Endothelial cell of umbilical vein (primary cell): ENCODE results near the gene B4GALNT4. TPM values are rescaled to one million over a fixed set of nuclear protein-coding genes. Genes with fewer than 3 reads are reported as not detected.

ENCODE experiments used
- BruUV-seq: library from RNA; stranded (reverse); fragments of 400-500 nt; replicated peaks from 2 replicates; lab custom pipeline; 2021; lab: Mats Ljungman, UMichigan
- CTCF ChIA-PET: fragments of 300-600, 350-600 bp; sonication (Branson Sonifier 250); formaldehyde crosslinking; loops from one replicate; lab custom pipeline; 2021; ENCODE audit warnings: antibody characterized with exemption, inconsistent platforms; lab: Charles Lee
- POLR2A ChIA-PET: fragments of 300-600, 350-600 bp; sonication (Branson Sonifier 250); formaldehyde crosslinking; loops from one replicate; lab custom pipeline; 2021; ENCODE audit warnings: antibody characterized with exemption, inconsistent platforms; lab: Charles Lee
- DNase-seq: peaks from one replicate; pipeline ENCODE4 v3.0.0-alpha.2; 2011; ENCODE audit warnings: low read depth, low spot score
- FAIRE-seq: peaks from 2 replicates; lab custom pipeline; 2011; peaks lifted over from hg19 to GRCh38; lab: Jason Lieb, UNC
- H2AFZ ChIP-seq: 2 replicates; pipeline ENCODE4 v1.6.0; 2012; ENCODE audit warnings: low read depth, low read length, control low read depth, inconsistent platforms
- H3K27ac ChIP-seq: 2 replicates; pipeline ENCODE4 v1.5.1; 2011; ENCODE audit warnings: low read depth, mild to moderate bottlenecking, control low read depth, low read length, moderate library complexity; ENCODE audit not compliant: insufficient read depth
- H3K27me3 ChIP-seq, 2 experiments: 2 replicates each; pipeline versions ENCODE4 v1.6.0 to v1.6.1; 2011; ENCODE audit warnings: low read length in 2 of 2, mixed read lengths in 1 of 2; ENCODE audit not compliant: control insufficient read depth in 2 of 2, insufficient read depth in 2 of 2
- H3K36me3 ChIP-seq, 2 experiments: 2 replicates in 1 of 2; 3 replicates in 1 of 2; pipeline ENCODE4 v1.5.1; 2011; ENCODE audit warnings: low read length in 2 of 2, mild to moderate bottlenecking in 1 of 2, moderate library complexity in 1 of 2; ENCODE audit not compliant: control insufficient read depth in 2 of 2, insufficient read depth in 2 of 2; ENCODE audit errors: extremely low read depth in 1 of 2
- H3K4me1 ChIP-seq: 3 replicates; pipeline ENCODE4 v1.5.1; 2011; ENCODE audit warnings: mild to moderate bottlenecking, low read length; ENCODE audit not compliant: control insufficient read depth, insufficient read depth; ENCODE audit errors: extremely low read depth
- H3K4me2 ChIP-seq: 2 replicates; pipeline ENCODE4 v1.6.1; 2011; ENCODE audit warnings: low read length, control low read depth, mixed read lengths; ENCODE audit not compliant: insufficient read depth
- H3K4me3 ChIP-seq, 3 experiments: fragments of 200-600 bp in 1 of 3; sonication (generic), shearing (Covaris generic) in 1 of 3; replicated peaks in 1 of 3; 2 replicates each; pipeline ENCODE4 v1.5.1; 2011 to 2016; ENCODE audit warnings: control low read depth in 3 of 3, low read length in 3 of 3, mild to moderate bottlenecking in 2 of 3, inconsistent platforms in 1 of 3, low read depth in 1 of 3, moderate library complexity in 1 of 3; ENCODE audit not compliant: insufficient read depth in 1 of 3
- H3K79me2 ChIP-seq: 2 replicates; pipeline ENCODE4 v1.6.0; 2012; ENCODE audit warnings: low read length, inconsistent platforms; ENCODE audit not compliant: control insufficient read depth, insufficient read depth
- H3K9ac ChIP-seq: replicated peaks from 2 replicates; pipeline ENCODE3; 2011; ENCODE audit warnings: low read length, control low read depth; ENCODE audit not compliant: insufficient read depth; ENCODE audit errors: extremely low read depth
- H3K9me1 ChIP-seq: replicated peaks from 3 replicates; pipeline ENCODE4 v1.6.0; 2011; ENCODE audit warnings: mild to moderate bottlenecking, low read length; ENCODE audit not compliant: control insufficient read depth, insufficient read depth; ENCODE audit errors: extremely low read depth
- H3K9me3 ChIP-seq: replicated peaks from 2 replicates; pipeline ENCODE4 v1.5.1; 2012; ENCODE audit warnings: low read length, inconsistent platforms; ENCODE audit not compliant: control insufficient read depth, insufficient read depth
- H4K20me1 ChIP-seq: replicated peaks from 2 replicates; pipeline ENCODE3; 2011; ENCODE audit warnings: mild to moderate bottlenecking, low read length; ENCODE audit not compliant: control insufficient read depth, insufficient read depth; ENCODE audit errors: extremely low read depth
- EZH2 ChIP-seq: IDR thresholded peaks from 2 replicates; pipeline ENCODE4 v1.6.1; 2012; ENCODE audit warnings: borderline replicate concordance, low read depth, mild to moderate bottlenecking, moderate library complexity, low read length, inconsistent platforms; ENCODE audit not compliant: severe bottlenecking
- JUN ChIP-seq: IDR thresholded peaks from 2 replicates; pipeline ENCODE4 v1.6.1; 2011; ENCODE audit warnings: borderline replicate concordance, low read depth; ENCODE audit not compliant: insufficient read length, insufficient read depth
- POLR2AphosphoS5 ChIP-seq: IDR thresholded peaks from 2 replicates; pipeline ENCODE4 v1.6.1; 2012; ENCODE audit warnings: low read depth, mild to moderate bottlenecking, control low read depth, low read length, moderate library complexity; ENCODE audit not compliant: insufficient read depth
- dilution Hi-C: fragments of 300-500 bp; cut with MboI; formaldehyde crosslinking; loops from one replicate; pipeline ENCODE4 v1.15.0; 2019; ENCODE audit warnings: low sequenced_read_pairs; ENCODE audit not compliant: extremely low pct_ligation_motif_present
- intact Hi-C: fragments of 100-400 bp; cut with micrococcal nuclease; formaldehyde crosslinking; loops from one replicate; pipeline ENCODE4 v1.10.0; 2022
- polyA plus RNA-seq, 4 experiments: library from polyadenylated mRNA; depleted of rRNA in 3 of 4; stranded (reverse) in 3 of 4; unstranded in 1 of 4; fragments of >200 nt; gene quantifications; 2 replicates each; pipeline versions ENCODE4 v1.2.1 to v1.2.3, GENCODE V29; 2011 to 2012; ENCODE audit warnings: missing spikeins in 1 of 4
- total RNA-seq: library from RNA; stranded (reverse); gene quantifications from 2 replicates; pipeline ENCODE4 v1.2.3, GENCODE V29; 2021

Gene B4GALNT4
- total and polyA plus RNA-seq, 2 donors (not counting 3 experiments of a cell fraction or from before 2014, with no cell fraction given), result 9.2 to 9.6 TPM

DNA sequence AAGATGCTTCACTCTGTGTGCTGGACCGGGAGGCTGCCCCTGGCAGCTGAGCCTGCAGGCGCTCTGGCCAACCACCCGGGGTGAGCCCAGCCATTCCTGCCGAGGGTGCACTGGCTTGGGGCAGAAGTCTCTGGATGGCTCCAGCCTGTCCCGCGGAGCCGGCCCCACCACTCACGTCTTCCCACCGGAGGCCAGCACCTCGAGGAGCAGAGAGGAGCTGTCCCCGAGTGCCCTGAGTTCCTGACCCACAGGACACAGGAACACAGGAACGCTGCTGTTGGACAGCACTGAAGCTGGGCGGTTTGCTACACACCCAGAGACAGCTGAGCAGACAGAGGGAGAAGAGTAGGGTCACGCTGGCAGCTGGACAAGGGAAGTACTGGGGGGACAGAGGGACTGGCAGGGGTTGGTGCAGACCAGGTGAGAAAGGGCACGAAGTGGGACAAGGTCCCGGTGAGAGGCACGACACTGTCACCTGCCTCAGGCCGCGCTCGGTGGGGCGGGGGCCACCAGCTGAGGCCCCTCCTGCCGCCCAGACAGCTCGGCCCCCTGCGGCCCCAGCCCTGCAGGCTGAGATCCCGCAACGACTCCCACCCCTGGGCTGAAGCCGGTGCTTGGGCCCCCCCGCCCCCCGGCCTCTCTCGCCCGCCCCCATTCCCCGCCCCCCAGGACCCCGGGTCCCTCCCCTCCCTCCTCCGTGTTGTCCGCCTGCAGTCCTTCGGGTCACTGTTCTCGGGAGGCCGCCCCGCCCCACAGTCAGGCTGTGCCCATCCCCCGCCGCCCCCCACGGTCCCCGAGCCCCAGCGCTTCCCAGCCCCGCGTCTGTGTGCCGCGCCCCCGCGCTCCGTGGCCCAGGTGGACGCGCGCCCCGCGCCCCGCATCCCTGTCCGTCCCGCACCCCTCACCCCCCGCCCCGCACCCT, 624 bp upstream of the B4GALNT4 start:
- H3K9ac ChIP-seq, result no peak overlapping the region
- no peak overlapping the region for H3K27ac ChIP-seq
- no peaks in the 10 kb centered on the region for H3K36me3 ChIP-seq
- H3K27me3 ChIP-seq, result peaks cover 17 to 20% of the 10 kb centered on the region in 2 experiments
- peak overlapping the region in 1 of 3 experiments; percentile 14 for H3K4me3 ChIP-seq
- no peak overlapping the region for H2AFZ ChIP-seq
- dilution Hi-C loops (no loop called here), intact Hi-C loops (no loop called here)
- ChIA-PET POLR2A (no interaction called here), CTCF (interaction anchor here (1.0 to 2.1 kb wide), 6 partner anchors 18 to 118 kb away, joined by 3 to 6 read pairs (median 3); no protein-coding TSS in a partner anchor)
- FAIRE-seq (no peak), DNase-seq (peak; percentile 14)
- peak; percentile 88 for TF ChIP-seq EZH2
- TF ChIP-seq JUN, result no peak
- TF ChIP-seq POLR2AphosphoS5, result no peak
- H3K4me1 ChIP-seq, result no peaks in the 10 kb centered on the region
- no peaks in the 10 kb centered on the region for H3K9me3 ChIP-seq
- no peaks in the 10 kb centered on the region for H4K20me1 ChIP-seq
- H3K79me2 ChIP-seq, result no peaks in the 10 kb centered on the region
- no TSS peak for BruUV-seq
- no peak overlapping the region for H3K4me2 ChIP-seq
- no peaks in the 10 kb centered on the region for H3K9me1 ChIP-seq
